Tongue (tissue), 2 donors: ENCODE measurements around the gene AK4. TPM values are rescaled to one million over a fixed set of nuclear protein-coding genes. Genes with fewer than 3 reads are reported as not detected.
"Not testable (repeated sequence)": the region's sequence is repeated elsewhere in the genome, so short reads cannot be mapped to it uniquely, and the experiment has no call there.

Experiments
- DNase-seq: peaks from one replicate; pipeline ENCODE4 v3.0.0-alpha.2; 2015
- total RNA-seq: library from RNA; depleted of rRNA; stranded (reverse); fragments of >200 nt; gene quantifications from one replicate; pipeline ENCODE4 v1.2.3, GENCODE V29; 2014

Gene AK4
- total RNA-seq, 1 donor from 2014 or later: 18.3 TPM

GRCh38 chr1:65214340-65215027, 66.5 kb downstream of the AK4 start:
- no peak for DNase-seq

GRCh38 chr1:65216989-65217388, 69.0 kb downstream of the AK4 start:
- DNase-seq: no peak

DNA sequence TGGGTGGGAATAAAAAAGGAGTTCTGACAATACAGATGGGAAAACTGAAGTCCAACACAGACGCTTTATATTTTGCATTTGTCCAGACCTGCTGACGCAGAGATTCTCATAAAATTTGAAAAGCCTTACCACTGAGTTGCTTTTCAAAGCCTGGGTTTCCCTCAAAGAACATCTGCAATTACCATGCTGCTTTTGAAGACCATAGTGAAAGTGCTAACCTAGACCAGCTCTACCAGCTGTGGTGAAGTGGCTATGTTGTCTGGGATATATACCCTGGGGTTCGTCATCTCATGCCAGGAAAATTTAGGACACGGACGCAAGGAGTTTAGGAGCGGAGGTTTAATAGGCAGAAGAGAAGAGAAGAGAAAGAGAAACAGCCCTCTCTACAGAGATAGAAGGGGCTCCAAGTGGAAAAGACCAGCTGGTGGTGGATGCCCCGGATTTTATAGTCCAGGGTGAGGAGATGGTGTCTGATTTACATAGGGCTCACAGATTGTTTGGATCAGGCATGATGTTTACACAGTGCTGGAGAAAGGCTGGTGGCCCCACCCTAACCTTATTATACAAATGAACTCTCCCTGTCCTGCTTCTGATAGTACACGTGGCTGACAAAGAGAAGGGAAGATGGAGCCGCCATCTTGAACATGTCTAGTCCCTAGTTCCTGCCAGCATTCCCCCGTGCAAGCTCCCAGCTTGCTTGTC, 73.8 kb downstream of the AK4 start:
- DNase-seq: no peak

GRCh38 chr1:65222340-65222940, 74.4 kb downstream of the AK4 start:
- no peak for DNase-seq

- no peak for DNase-seq
These were observed 76.7 kb downstream of the AK4 start for GRCh38 chr1:65224681-65225091.

DNA sequence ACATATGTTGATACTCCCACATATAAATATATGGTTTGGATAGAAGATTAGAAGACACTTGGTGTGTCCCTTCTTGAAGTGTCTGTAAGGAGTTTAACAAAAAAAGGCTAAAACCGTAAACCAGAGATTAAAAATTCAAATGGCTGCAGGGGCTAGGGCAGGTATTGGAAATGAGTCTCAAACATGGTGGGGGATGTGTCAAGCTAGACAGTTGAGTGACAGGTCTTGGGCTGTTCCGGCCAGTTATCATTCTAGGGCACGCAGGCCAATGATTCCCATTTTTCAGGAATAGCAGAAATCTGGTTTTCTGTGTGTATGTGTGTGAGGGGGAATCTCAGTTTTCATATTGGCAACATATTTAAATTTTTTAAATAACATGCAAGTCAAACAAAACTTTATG, 77.2 kb downstream of the AK4 start:
- DNase-seq: no peak

DNA sequence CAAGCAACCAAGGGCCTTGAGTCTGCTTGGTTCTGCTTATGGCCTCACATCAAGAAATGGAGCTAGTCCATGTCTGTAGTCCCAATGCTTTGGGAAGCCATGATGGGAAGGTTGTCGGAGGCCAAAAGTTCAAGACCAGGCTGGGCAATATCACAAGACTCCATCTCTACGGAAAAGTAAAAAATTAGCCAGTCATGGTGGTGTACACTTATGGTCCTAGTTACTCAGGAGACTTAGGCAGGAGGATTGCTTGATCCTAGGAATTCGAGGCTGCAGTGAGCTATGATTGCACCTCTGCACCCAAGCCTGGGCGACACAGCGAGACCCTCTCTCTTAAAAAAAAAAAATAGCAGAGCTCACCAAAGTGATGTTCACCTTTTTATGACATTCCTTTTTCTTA, 81.2 kb downstream of the AK4 start:
- DNase-seq: no peak

GRCh38 chr1:65229754-65230339, 81.8 kb downstream of the AK4 start:
- no peak for DNase-seq

DNA sequence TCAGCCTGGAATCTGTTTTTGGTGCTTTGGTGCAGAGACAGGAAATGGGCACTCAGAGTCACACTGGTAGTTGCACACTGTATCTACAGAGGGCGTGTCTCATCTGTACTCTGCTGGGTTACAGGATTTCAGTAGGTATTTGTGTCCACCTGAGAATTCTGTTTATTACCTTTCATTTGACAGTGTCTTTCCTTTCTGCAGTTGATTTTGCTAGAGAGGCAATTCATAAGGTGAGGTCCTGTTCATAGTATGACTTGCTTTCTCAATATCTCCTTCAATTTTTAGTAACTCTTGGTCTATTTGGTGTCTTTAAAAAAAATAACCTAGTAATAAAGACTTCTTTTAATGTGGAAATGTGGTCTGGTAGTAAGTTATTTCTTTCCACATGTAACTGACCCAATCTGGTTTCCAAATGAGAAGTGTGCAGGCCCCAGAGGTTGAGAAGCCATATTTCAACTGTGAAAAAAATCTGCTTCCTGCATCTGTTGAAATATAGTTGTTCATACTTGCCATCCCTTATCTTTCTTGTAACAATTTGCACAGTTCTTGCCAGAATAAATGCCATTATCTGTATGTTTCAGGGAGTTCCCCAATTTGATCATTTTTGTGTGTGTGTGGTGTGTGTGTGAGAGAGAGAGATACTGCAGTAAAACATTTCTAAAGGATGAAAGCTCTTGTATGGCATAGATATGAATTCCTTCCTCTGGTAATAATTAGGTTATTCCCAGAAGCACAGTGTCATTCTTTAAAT, 82.9 kb downstream of the AK4 start:
- DNase-seq: no peak

DNA sequence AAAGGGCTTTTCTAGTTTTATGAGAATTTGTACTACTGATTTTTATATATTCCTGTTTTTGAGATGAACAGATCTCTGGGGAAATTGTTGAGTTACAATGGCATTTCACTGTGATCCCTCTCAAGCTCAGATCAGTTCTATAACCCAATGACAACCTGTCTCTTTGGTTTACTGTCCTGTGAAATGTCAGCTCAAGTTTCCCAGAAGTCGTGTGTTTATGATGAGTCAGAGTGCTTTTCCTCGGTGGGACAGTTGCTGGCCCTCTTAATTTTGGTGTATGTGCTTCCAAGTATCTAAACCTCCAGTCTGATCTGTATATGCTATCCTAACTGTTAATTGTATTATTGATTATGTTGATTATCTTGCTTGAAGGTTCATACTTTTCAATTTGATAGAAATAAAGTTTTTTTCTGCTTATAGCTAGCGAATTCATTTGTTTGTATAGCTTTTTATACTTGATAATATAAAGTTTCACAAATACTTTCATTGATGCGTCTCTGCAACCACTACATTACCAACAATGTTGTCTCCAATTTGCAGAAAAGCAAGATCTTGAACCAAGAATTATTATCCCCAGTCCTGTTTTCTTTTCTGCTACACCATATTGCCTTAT, 83.8 kb downstream of the AK4 start:
- no peak for DNase-seq

- no peak for DNase-seq
These were observed 84.5 kb downstream of the AK4 start for GRCh38 chr1:65232461-65232990.

DNA sequence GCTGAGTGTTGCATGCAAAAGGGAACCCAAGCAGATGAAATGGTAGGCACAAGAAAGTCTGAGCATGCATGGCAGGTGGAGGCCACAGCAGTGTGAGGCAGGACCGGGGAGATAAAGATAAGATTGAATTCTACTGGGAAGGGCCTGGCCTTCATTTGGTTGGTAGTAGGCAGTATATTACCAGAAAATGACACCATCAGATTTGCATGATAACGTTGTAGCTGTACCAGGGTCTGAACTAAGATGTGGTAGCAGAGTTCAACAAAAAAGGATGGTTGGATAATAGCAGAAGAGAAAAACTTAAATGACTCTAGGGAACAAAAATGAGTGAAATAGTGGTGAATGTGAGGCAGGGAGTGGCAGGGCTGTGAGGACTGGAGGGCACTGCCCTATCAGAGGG, 85.8 kb downstream of the AK4 start:
- DNase-seq: no peak

DNA sequence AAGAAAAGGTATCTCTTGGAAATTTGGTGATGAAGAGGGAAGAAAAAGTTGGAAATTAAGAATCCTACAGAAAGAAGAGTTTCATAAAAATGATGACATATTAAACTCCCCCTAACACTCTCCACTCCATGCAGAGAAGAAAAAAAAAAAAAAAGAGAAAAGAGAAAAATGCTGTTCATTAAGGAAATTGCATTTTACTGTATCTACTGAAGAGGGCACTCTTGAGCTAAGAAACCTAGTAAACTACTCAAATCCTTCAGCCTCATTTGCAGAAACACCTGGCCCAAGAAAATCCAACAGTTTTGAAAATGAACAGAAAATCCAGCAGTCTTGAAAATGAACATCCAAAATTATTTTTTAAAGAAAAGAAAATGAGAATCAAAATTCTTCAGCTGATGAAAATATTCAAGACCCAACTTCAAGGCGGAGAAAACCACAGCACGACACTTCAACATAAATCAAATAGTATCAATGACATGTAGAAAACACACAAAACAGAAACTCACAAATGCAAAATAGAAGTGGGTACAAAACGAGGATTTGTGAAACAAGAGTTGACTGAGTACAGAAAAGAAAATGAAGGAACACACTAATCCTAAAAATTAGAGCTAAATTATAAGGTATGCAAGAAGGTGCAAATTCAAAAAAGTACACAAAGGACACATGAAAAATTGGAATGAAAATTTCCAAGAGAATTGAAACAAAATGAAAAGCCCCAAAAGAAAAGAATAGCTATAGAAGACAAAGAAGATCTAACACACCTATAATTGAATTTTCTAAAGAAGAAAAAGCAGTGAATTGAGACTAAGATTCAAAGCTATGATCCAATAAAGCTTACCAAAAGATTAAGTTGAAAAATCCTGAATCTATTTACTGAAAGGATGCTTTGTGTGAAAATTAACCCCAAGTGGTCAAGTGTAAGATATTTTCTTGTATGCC, 88.1 kb downstream of the AK4 start:
- DNase-seq: peak; percentile 7

DNA sequence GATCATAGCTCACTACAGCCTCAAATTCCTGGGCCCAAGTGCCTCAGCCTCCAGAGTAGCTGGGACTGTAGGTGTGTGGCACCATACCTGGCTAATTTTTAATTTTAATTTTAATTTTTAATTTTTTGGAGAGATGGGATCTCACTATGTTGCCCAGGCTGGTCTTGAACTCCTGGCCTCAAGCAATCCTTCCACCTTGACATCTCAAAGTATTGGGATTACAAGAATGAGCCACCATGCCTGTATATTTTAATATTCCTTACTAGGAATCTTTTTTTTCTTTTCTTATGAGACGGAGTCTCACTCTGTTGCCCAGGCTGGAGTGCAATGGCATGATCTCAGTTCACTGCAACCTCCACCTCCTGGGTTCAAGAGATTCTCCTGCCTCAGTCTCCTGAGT, 89.1 kb downstream of the AK4 start:
- DNase-seq: not testable (repeated sequence)

GRCh38 chr1:65237503-65237902, 89.5 kb downstream of the AK4 start:
- DNase-seq: no peak

DNA sequence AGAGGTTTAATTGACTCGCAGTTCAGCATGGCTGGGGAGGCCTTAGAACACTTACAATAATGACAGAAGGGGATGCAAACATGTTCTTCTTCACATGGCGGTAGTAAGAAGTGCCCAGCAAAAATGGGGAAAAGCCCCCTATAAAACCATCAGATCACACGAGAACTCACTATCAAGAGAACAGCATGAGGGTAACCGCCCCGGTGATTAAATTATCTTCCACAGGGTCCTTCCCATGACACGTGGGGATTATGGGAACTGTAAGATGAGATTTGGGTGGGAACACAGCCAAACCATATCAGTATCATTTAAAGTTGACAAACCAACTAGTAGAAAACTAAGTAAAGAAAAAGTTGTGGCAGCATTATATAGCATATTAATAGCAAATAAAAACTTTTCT, 90.0 kb downstream of the AK4 start:
- no peak for DNase-seq

GRCh38 chr1:65243491-65243890, 95.5 kb downstream of the AK4 start:
- no peak for DNase-seq

DNA sequence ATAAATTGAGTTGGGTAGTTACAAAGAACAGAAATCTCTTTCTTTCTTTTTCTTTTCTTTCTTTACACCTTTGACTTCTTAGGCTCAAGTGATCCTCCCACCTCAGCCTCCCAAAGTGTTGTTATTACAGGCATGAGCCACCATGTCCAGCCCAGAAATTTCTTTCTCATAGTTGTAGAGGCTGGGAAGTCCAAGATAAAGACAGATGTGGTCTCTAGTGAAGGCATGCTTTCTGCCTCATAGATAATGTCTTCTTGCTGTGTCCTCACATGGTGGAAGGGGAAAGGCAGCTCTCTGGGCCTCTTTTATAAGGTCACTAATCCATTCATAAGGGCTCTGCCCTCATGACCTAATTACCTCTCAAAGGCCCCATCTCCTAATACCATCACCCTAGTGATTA, 97.3 kb downstream of the AK4 start:
- no peak for DNase-seq

- peak; percentile 41 for DNase-seq
These were observed 99.7 kb downstream of the AK4 start for GRCh38 chr1:65247419-65248359.

DNA sequence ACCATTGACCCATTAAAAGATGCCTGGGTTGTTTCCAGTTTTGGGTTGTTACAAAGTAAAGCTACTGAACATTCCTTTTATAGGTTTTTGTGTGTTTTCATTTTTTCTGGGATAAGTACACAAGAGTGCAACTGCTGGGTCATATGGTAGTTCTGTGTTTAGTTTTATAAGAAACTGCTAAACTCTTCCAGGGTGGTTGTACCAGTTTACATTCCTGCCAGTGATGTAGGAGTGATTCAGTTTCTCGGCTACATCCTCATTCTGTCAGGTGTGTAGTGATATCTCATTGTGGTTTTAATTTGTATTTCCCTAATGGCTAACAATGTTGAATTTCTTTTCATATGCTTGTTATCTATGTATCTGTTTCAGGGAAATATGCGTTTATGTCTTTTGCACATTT, 102.8 kb downstream of the AK4 start:
- DNase-seq: no peak
